Raji (cell line): Measurements from ENCODE around the gene SAMD4A.

Experiments used
- POLR2A ChIP-seq: IDR thresholded peaks from 2 replicates; pipeline ENCODE4 v1.6.1; 2011; ENCODE audit warnings: low read depth, low read length, control low read depth; ENCODE audit not compliant: insufficient read depth

Gene SAMD4A

GRCh38 chr14:54700717-54701116 is 133.8 kb downstream of the SAMD4A start:
- no peak for TF ChIP-seq POLR2A

- no peak for TF ChIP-seq POLR2A
Measured at GRCh38 chr14:54702014-54702491, 135.1 kb downstream of the SAMD4A start.

- no peak for TF ChIP-seq POLR2A
Measured at GRCh38 chr14:54702492-54702891, 135.6 kb downstream of the SAMD4A start.

GRCh38 chr14:54703082-54703481 is 136.2 kb downstream of the SAMD4A start:
- no peak for TF ChIP-seq POLR2A

GRCh38 chr14:54703724-54704123 is 136.8 kb downstream of the SAMD4A start:
- no peak for TF ChIP-seq POLR2A

GRCh38 chr14:54704768-54705167 is 137.8 kb downstream of the SAMD4A start:
- no peak for TF ChIP-seq POLR2A

GRCh38 chr14:54706769-54707168 is 139.8 kb downstream of the SAMD4A start:
- no peak for TF ChIP-seq POLR2A

- no peak for TF ChIP-seq POLR2A
Measured at GRCh38 chr14:54708161-54708560, 141.2 kb downstream of the SAMD4A start.

- TF ChIP-seq POLR2A = no peak
Measured at GRCh38 chr14:54708982-54709381, 142.1 kb downstream of the SAMD4A start.

GRCh38 chr14:54709444-54709843 is 142.5 kb downstream of the SAMD4A start:
- TF ChIP-seq POLR2A = no peak

GRCh38 chr14:54709867-54710266 is 142.9 kb downstream of the SAMD4A start:
- TF ChIP-seq POLR2A = no peak

- TF ChIP-seq POLR2A = no peak
Measured at GRCh38 chr14:54711312-54711711, 144.4 kb downstream of the SAMD4A start.

- no peak for TF ChIP-seq POLR2A
Measured at GRCh38 chr14:54711812-54712464, 145.0 kb downstream of the SAMD4A start.

GRCh38 chr14:54712465-54713200 is 145.7 kb downstream of the SAMD4A start:
- TF ChIP-seq POLR2A = no peak

GRCh38 chr14:54713379-54713778 is 146.5 kb downstream of the SAMD4A start:
- no peak for TF ChIP-seq POLR2A

GRCh38 chr14:54715239-54715638 is 148.3 kb downstream of the SAMD4A start:
- TF ChIP-seq POLR2A = no peak

GRCh38 chr14:54715811-54716210 is 148.9 kb downstream of the SAMD4A start:
- TF ChIP-seq POLR2A = no peak

- TF ChIP-seq POLR2A = no peak
Measured at GRCh38 chr14:54716862-54717261, 149.9 kb downstream of the SAMD4A start.
